HepG2 (cell line): ENCODE results near the gene LCN12. TPM values are rescaled to one million over a fixed set of nuclear protein-coding genes. Genes with fewer than 3 reads are reported as not detected.

Source experiments
- ASH2L ChIP-seq: fragments of 300-600, 200-600 bp; sonication (generic); IDR thresholded peaks from 2 replicates; pipeline ENCODE4 v1.7.0; 2017; ENCODE audit warnings: low read depth, mild to moderate bottlenecking, moderate library complexity, mixed read lengths, low read length; ENCODE audit not compliant: insufficient read length
- EZH2 ChIP-seq: conservative IDR thresholded peaks from 2 replicates; pipeline ENCODE4 v1.6.1; 2012; ENCODE audit warnings: mild to moderate bottlenecking, low read depth, low read length, moderate library complexity
- HNRNPLL ChIP-seq: fragments of 200-400 bp; formaldehyde crosslinking; IDR thresholded peaks from 2 replicates; pipeline ENCODE4 v1.6.1; 2017; ENCODE audit warnings: mild to moderate bottlenecking, low read depth, low read length; ENCODE audit not compliant: poor library complexity, severe bottlenecking
- HOXA3 ChIP-seq: sonication (generic); formaldehyde crosslinking; IDR thresholded peaks from 2 replicates; pipeline ENCODE4 v1.5.0; 2020; ENCODE audit warnings: missing genetic modification reagents
- KDM2A ChIP-seq: sonication (generic); formaldehyde crosslinking; IDR thresholded peaks from 2 replicates; pipeline ENCODE4 v1.4.0; 2020; ENCODE audit warnings: low read depth, missing genetic modification reagents, borderline replicate concordance
- NR2F6 ChIP-seq, 2 experiments: IDR thresholded peaks; 2 replicates each; pipeline ENCODE4 v1.6.1; 2016; ENCODE audit warnings: antibody characterized with exemption in 1 of 2, mild to moderate bottlenecking in 1 of 2
- RXRA ChIP-seq: sonication (generic); formaldehyde crosslinking; IDR thresholded peaks from 2 replicates; pipeline ENCODE4 v1.5.1; 2020; ENCODE audit warnings: missing genetic modification reagents
- ZBTB38 ChIP-seq: sonication (generic); formaldehyde crosslinking; IDR thresholded peaks from 2 replicates; pipeline ENCODE4 v1.5.1; 2020; ENCODE audit warnings: mild to moderate bottlenecking, missing genetic modification reagents
- ZNF12 ChIP-seq: sonication (generic); formaldehyde crosslinking; IDR thresholded peaks from 2 replicates; pipeline ENCODE4 v1.5.0; 2020; ENCODE audit warnings: missing genetic modification reagents
- ZNF180 ChIP-seq: sonication (generic); formaldehyde crosslinking; IDR thresholded peaks from 2 replicates; pipeline ENCODE4 v1.4.0; 2020; ENCODE audit warnings: low read depth, missing genetic modification reagents, borderline replicate concordance
- ZNF510 ChIP-seq: sonication (generic); formaldehyde crosslinking; IDR thresholded peaks from 2 replicates; pipeline ENCODE4 v1.4.0; 2020; ENCODE audit warnings: low read depth, mild to moderate bottlenecking, missing genetic modification reagents
- ZNF704 ChIP-seq: sonication (generic); formaldehyde crosslinking; IDR thresholded peaks from 2 replicates; pipeline ENCODE4 v1.8.1; 2023; ENCODE audit warnings: mild to moderate bottlenecking, inconsistent platforms, moderate library complexity, missing genetic modification reagents, borderline replicate concordance
- ZNF788 ChIP-seq: sonication (generic); formaldehyde crosslinking; IDR thresholded peaks from 2 replicates; pipeline ENCODE4 v1.5.0; 2020; ENCODE audit warnings: mild to moderate bottlenecking, missing genetic modification reagents, borderline replicate concordance
- ZNF839 ChIP-seq: sonication (generic); formaldehyde crosslinking; IDR thresholded peaks from 2 replicates; pipeline ENCODE4 v1.4.0; 2020; ENCODE audit warnings: missing genetic modification reagents, mild to moderate bottlenecking, borderline replicate concordance
- ZNF850 ChIP-seq: sonication (generic); formaldehyde crosslinking; conservative IDR thresholded peaks from 2 replicates; pipeline ENCODE4 v1.9.0; 2021; ENCODE audit warnings: mild to moderate bottlenecking, missing genetic modification reagents
- polyA plus RNA-seq, 8 experiments: library from polyadenylated mRNA; depleted of rRNA in 3 of 8; stranded (reverse) in 7 of 8; unstranded in 1 of 8; fragments of >200 nt; fragmentation: Illumina TruSeq in 4 of 8; extraction: Trizol in 4 of 8; gene quantifications; 2 replicates each; pipeline versions ENCODE4 v1.2.1 to v1.2.3, GENCODE V29; 2011 to 2016; ENCODE audit warnings: low read depth in 4 of 8, missing spikeins in 1 of 8, mixed read lengths in 1 of 8; ENCODE audit not compliant: insufficient read depth in 1 of 8
- total RNA-seq, 5 experiments: library from RNA; depleted of rRNA; stranded (reverse); fragments of >200 nt; fragmentation: Illumina TruSeq; extraction: Trizol; gene quantifications; 2 replicates each; pipeline ENCODE4 v1.2.3, GENCODE V29; 2016; ENCODE audit warnings: low read depth in 1 of 5
- TF ChIP-seq, protein P1 (sequence below): IDR thresholded peaks from 2 replicates; pipeline ENCODE4 v1.4.0; 2020; ENCODE audit warnings: mild to moderate bottlenecking, missing genetic modification reagents
- TF ChIP-seq, protein P2 (sequence below): sonication (generic); formaldehyde crosslinking; IDR thresholded peaks from 2 replicates; pipeline ENCODE4 v1.4.0; 2020; ENCODE audit warnings: mild to moderate bottlenecking, missing genetic modification reagents
- TF ChIP-seq, protein P3 (sequence below): sonication (generic); formaldehyde crosslinking; IDR thresholded peaks from 2 replicates; pipeline ENCODE4 v1.8.0; 2023; ENCODE audit warnings: mild to moderate bottlenecking, missing genetic modification reagents
- TF ChIP-seq, protein P4 (sequence below): sonication (generic); formaldehyde crosslinking; IDR thresholded peaks from 2 replicates; pipeline ENCODE4 v1.4.0; 2020; ENCODE audit warnings: low read depth, mild to moderate bottlenecking, missing genetic modification reagents

LCN12 gene
- total and polyA plus RNA-seq, 2 of the 13 experiments (the other 11 are each of a cell fraction or from before 2014, with no cell fraction given): 3.4 to 6.9 TPM

GRCh38 chr9:136996361-136997292 is 44.6 kb downstream of the LCN12 start, which contains the start of gene CLIC3 (continued):
- TF ChIP-seq, protein P1, sequence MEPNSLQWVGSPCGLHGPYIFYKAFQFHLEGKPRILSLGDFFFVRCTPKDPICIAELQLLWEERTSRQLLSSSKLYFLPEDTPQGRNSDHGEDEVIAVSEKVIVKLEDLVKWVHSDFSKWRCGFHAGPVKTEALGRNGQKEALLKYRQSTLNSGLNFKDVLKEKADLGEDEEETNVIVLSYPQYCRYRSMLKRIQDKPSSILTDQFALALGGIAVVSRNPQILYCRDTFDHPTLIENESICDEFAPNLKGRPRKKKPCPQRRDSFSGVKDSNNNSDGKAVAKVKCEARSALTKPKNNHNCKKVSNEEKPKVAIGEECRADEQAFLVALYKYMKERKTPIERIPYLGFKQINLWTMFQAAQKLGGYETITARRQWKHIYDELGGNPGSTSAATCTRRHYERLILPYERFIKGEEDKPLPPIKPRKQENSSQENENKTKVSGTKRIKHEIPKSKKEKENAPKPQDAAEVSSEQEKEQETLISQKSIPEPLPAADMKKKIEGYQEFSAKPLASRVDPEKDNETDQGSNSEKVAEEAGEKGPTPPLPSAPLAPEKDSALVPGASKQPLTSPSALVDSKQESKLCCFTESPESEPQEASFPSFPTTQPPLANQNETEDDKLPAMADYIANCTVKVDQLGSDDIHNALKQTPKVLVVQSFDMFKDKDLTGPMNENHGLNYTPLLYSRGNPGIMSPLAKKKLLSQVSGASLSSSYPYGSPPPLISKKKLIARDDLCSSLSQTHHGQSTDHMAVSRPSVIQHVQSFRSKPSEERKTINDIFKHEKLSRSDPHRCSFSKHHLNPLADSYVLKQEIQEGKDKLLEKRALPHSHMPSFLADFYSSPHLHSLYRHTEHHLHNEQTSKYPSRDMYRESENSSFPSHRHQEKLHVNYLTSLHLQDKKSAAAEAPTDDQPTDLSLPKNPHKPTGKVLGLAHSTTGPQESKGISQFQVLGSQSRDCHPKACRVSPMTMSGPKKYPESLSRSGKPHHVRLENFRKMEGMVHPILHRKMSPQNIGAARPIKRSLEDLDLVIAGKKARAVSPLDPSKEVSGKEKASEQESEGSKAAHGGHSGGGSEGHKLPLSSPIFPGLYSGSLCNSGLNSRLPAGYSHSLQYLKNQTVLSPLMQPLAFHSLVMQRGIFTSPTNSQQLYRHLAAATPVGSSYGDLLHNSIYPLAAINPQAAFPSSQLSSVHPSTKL (CRISPR knock-in tag): 0 out of 2 replicates have a peak, but pooled peaks have one; percentile 21
- TF ChIP-seq ZNF839 (no peak), ZNF788 (CRISPR knock-in tag) (no peak; the same call in 1 of the 2 replicates), HOXA3 (CRISPR knock-in tag) (0 out of 2 replicates have a peak, but pooled peaks have one; percentile 6), ZBTB38 (CRISPR knock-in tag) (peak; percentile 7; the same call in 1 of the 2 replicates), KDM2A (CRISPR knock-in tag) (peak; percentile 35; the same call in 1 of the 2 replicates), NR2F6 (IDR thresholded peaks at IDR 0.05) (no peak; the same call in 1 of the 2 replicates), NR2F6 (CRISPR knock-in tag; IDR thresholded peaks at IDR 0.05) (0 out of 2 replicates have a peak, but pooled peaks have one; percentile 39), RXRA (CRISPR knock-in tag) (peak; percentile 20; the same call in 1 of the 2 replicates), ZNF180 (no peak), ZNF510 (CRISPR knock-in tag) (0 out of 2 replicates have a peak, but pooled peaks have one; percentile 73), ZNF850 (CRISPR knock-in tag) (no peak), ZNF704 (CRISPR knock-in tag) (0 out of 2 replicates have a peak, but pooled peaks have one; percentile 39), HNRNPLL (peak; percentile 42), EZH2 (no peak), ASH2L (no peak), ZNF12 (CRISPR knock-in tag) (no peak)
- TF ChIP-seq, protein P2, sequence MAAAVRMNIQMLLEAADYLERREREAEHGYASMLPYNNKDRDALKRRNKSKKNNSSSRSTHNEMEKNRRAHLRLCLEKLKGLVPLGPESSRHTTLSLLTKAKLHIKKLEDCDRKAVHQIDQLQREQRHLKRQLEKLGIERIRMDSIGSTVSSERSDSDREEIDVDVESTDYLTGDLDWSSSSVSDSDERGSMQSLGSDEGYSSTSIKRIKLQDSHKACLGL (CRISPR knock-in tag): peak; percentile 59
- TF ChIP-seq, protein P3, sequence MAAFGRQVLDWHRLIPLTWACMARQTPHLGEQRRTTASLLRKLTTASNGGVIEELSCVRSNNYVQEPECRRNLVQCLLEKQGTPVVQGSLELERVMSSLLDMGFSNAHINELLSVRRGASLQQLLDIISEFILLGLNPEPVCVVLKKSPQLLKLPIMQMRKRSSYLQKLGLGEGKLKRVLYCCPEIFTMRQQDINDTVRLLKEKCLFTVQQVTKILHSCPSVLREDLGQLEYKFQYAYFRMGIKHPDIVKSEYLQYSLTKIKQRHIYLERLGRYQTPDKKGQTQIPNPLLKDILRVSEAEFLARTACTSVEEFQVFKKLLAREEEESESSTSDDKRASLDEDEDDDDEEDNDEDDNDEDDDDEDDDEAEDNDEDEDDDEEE (CRISPR knock-in tag): peak; percentile 68; the same call in 1 of the 2 replicates
- TF ChIP-seq, protein P4, sequence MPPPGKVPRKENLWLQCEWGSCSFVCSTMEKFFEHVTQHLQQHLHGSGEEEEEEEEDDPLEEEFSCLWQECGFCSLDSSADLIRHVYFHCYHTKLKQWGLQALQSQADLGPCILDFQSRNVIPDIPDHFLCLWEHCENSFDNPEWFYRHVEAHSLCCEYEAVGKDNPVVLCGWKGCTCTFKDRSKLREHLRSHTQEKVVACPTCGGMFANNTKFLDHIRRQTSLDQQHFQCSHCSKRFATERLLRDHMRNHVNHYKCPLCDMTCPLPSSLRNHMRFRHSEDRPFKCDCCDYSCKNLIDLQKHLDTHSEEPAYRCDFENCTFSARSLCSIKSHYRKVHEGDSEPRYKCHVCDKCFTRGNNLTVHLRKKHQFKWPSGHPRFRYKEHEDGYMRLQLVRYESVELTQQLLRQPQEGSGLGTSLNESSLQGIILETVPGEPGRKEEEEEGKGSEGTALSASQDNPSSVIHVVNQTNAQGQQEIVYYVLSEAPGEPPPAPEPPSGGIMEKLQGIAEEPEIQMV (CRISPR knock-in tag): 0 out of 2 replicates have a peak, but pooled peaks have one; percentile 37
